HG03354 (cell line): ENCODE measurements around the gene SYT14.
"Not testable (repeated sequence)": the region's sequence is repeated elsewhere in the genome, so short reads cannot be mapped to it uniquely, and the experiment has no call there.

Experiments used
- ATAC-seq: cut with Tn5 transposase; IDR thresholded peaks from one replicate; pipeline ENCODE4 v1.9.1; 2021; ENCODE audit warnings: mild to moderate bottlenecking; ENCODE audit not compliant: unreplicated experiment, poor library complexity, severe bottlenecking

The SYT14 gene

GRCh38 chr1:210021145-210021860 is 83.3 kb downstream of the SYT14 start:
- ATAC-seq, result no peak

GRCh38 chr1:210022044-210022443 is 84.0 kb downstream of the SYT14 start:
- ATAC-seq, result no peak

DNA sequence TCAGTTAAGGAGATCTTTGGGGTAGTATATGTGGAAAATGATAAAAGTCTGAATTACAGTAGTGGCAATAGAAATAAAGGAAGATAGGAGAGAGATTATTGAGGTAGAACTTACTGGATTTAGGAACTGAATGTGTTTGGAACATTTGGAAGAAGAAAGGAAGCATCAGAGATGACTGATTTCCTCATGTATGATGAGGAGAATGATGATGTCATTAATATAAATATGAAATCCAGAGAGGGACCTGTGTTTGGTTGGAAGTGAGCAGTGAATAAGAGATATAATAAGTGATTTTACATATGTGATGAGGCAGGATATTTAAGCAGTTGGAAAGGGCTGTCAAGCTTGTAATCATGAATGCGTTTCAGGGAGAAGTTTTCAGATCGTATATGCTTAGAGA is 86.3 kb downstream of the SYT14 start:
- no peak for ATAC-seq

- no peak for ATAC-seq
Measured at GRCh38 chr1:210024996-210025395, 87.0 kb downstream of the SYT14 start.

DNA sequence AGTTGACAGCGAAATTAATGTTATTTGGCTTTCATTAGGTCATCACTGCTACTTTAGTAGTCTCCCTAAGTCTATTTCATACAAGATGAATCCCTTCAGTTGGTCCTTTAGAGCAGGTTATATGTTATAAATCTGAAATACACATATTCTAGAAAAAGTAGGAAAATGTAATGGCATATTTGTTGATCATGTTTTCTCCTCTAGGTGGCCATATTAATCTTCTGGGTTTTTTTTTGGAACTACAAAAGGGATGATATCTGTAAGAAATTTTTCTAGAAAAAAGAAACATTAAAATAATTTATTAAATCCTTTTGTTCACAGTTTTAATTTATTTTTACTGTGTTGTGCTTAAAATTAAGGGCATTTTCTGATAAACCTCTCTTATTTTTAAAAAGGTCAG is 87.9 kb downstream of the SYT14 start:
- ATAC-seq, result no peak

DNA sequence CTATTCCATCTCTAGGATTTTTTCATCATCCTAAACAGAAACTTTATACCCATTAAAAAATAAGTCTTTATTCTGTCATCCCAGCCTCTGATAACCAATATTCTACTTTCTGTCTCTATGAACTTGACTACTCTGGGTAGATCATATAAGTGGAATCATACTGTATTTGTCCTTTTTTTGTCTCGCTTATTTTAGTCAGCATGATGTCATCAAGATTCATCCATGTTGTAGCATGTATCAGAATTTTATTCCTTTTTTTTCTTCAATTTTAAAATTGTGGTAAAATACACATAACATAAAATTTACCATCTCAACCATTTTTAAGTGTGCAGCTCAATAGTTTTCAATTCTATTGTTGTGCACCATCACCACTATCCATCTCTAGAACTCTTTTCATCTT is 90.0 kb downstream of the SYT14 start:
- ATAC-seq, result no peak

GRCh38 chr1:210031473-210031872 is 93.5 kb downstream of the SYT14 start:
- no peak for ATAC-seq

- ATAC-seq, result no peak
Measured at GRCh38 chr1:210043058-210043457, 105.0 kb downstream of the SYT14 start.

DNA sequence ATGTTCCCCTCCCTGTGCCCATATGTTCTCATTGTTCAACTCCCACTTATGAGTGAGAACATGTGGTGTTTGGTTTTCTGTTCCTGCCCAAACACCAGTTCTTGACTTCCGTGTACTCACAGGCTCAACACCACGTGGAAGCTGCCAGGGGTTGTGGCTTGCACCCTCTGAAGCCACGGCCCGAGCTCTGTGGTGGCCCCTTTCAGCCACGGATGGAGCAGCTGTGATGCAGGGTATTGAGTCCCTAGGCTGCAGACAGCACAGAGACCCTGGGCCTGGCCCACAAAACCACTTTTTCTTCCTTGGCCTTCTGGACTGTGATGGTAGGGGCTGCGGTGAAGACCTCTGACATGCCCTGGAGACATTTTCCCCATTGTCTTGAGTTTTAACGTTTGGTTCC is 111.6 kb downstream of the SYT14 start:
- ATAC-seq, result no peak

DNA sequence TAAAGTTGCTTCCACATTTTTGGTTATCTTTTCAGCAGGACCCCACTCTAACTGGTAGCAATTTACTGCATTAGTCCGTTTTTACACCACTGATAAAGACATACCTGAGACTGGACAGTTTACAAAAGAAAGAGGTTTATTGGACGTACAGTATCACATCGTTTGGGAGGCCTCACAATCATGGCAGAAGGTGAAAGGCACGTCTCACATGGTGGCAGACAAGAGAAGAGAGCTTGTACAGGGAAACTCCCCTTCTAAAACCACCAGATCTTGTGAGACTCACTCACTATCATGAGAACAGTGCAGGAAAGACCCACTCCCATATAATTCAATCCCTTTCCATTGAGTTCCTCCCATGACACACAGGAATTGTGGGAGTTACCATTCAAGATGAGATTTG is 112.5 kb downstream of the SYT14 start:
- ATAC-seq, result not testable (repeated sequence)

DNA sequence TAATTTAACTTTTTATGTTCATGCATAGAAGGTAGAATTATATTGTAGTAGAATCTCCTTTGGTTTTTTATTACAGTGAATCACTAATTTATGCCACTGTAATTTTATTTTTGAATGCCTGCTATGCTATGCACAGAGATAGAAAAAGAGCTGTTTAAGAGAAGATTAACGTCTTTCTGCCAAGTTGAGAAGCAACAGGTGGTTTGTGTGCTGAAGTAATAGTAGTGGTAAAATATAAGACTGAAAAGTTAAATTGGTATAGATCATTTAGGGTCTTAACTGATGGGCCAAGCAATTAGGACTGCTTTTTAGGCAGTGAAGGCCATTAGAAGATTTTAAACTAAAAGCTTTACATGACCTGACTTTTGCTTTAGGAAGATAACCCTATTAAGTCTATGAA is 115.1 kb downstream of the SYT14 start:
- no peak for ATAC-seq

GRCh38 chr1:210057593-210057992 is 119.6 kb downstream of the SYT14 start:
- ATAC-seq, result no peak

DNA sequence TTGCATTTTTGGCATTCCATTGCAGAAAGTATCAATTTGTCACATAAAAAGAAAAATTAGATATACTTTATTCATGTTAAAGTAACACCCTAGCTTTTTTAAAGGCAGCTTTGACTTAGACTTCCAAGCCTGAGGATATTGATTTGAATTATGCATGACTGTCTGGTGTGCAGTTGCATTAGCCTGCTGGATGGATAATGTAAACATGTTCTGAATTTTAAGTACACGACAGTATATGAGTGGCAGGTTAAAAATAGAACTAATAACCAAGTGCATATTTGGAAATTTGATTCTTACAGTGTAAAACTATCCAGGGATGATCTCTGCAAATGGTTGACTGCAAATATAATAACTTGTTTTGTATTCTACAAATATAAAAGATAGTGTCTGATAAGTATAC is 124.0 kb downstream of the SYT14 start:
- no peak for ATAC-seq

GRCh38 chr1:210070531-210070930 is 132.5 kb downstream of the SYT14 start:
- ATAC-seq, result no peak

DNA sequence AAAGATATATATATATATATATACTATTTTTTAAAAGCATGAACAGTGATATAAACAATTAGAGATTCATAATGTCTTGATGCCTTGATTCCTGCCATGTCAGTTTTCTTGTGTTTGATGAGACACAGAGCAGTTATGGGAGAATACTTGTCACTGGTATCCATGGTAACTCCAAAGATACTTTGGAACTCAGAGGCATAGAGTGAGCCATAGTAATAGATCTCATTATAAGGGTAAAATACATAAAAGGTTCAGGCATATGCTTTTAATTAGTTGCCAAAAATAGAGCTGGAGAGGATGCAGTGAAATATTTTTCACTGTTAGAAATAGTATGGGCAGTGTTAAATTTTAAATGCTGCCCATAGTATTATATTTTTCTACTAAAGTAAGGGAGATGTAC is 134.1 kb downstream of the SYT14 start:
- ATAC-seq, result no peak

DNA sequence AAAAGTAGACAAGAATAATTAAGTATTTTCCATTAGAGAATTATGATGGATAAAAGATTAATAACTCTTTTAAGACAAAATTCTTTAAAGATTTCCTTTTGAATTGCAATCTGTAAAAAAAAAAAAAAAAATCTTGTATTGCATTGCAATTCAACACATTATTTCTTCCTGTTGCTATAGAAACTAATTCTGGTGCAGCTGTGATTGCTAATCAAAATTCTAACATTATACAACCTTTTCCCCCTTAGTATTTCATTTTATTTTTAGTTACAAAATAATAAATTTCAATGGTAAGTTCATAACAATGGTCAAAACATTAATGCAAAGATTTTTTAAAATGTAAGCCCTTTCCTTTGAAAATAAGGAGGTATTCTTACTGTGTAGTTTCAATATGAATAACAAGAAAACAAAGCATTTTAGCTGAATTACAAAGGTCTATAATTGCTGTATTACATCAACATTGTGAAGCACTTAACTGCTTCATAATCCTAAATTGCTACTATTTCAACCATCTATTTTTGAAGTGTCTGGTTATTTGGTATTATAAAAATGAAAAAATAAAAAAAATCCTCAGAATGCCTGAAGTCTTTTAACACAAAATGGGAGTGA is 135.0 kb downstream of the SYT14 start:
- ATAC-seq, result no peak

- no peak for ATAC-seq
Measured at GRCh38 chr1:210074904-210075303, 136.9 kb downstream of the SYT14 start.

- no peak for ATAC-seq
Measured at GRCh38 chr1:210076620-210077019, 138.6 kb downstream of the SYT14 start.

GRCh38 chr1:210081494-210081893 is 143.5 kb downstream of the SYT14 start:
- no peak for ATAC-seq

DNA sequence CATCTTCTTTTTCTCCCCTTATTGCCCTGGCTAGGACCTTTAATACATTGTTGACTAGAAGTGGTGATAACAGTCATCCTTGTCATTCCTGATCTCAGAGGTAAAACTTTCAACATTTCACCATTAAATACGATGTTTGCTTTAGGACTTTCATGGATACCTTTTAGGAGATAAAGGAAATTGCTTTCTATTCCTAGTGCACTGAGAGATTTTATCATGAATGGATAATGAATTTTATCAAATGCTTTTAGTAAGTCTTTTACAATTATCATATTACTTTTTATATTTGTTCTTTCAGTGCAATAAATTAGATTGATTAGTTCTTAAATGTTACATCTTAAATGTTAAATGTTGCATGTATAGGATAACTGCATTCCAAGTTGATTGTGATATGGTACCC is 147.3 kb downstream of the SYT14 start:
- ATAC-seq, result no peak

DNA sequence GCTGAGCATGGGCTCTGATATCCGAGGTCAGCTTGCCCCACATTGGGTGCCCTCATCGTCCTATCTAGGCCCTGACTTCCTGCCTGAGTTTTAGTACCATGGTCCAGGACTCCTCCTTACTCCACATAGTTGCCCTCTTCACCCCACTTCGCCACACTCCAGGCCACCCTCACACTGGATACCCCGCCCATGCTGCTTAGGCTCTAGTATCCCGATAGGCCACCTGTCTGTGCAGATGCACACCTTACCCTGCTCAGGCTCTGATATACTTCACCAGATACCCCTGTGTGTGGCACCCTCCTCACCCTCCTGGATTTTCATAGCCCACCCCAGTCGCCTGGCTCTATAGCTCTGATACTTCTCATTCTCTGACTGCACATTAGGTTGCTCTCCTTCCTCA is 149.0 kb downstream of the SYT14 start:
- no peak for ATAC-seq

GRCh38 chr1:210089855-210090254 is 151.8 kb downstream of the SYT14 start:
- no peak for ATAC-seq
